Erythroblast (primary cell): Measurements from ENCODE around the gene DAPK2.
"Not testable (repeated sequence)": the region's sequence is repeated elsewhere in the genome, so short reads cannot be mapped to it uniquely, and the experiment has no call there.

Source experiments
- DNase-seq, 2 experiments: peaks; one replicate each; lab custom pipeline; 2025; lab: John Stamatoyannopoulos, UW
- GATA1 ChIP-seq: IDR thresholded peaks from 2 replicates; pipeline ENCODE4 v1.6.1; 2011; ENCODE audit warnings: low read depth, mild to moderate bottlenecking, control low read depth, low read length, moderate library complexity
- POLR2A ChIP-seq: IDR thresholded peaks from 2 replicates; pipeline ENCODE4 v1.6.1; 2011; ENCODE audit warnings: mild to moderate bottlenecking, low read length

DAPK2 gene

GRCh38 chr15:63977119-63977518 is 69.2 kb downstream of the DAPK2 start:
- no peak for DNase-seq

GRCh38 chr15:63974021-63974420 is 72.3 kb downstream of the DAPK2 start:
- no peak for DNase-seq
- TF ChIP-seq GATA1 (no peak), POLR2A (no peak)

More at GRCh38 chr15:63977119-63977518, 69.2 kb downstream of the DAPK2 start:
- TF ChIP-seq POLR2A = no peak
- no peak for TF ChIP-seq GATA1

- TF ChIP-seq GATA1 = no peak
- no peak for TF ChIP-seq POLR2A
- DNase-seq = no peak
Observed at GRCh38 chr15:63973212-63974009, 72.9 kb downstream of the DAPK2 start.

- no peak for DNase-seq
- TF ChIP-seq POLR2A (no peak), GATA1 (no peak)
Observed at GRCh38 chr15:63972801-63973200, 73.5 kb downstream of the DAPK2 start.

- no peak for DNase-seq
- TF ChIP-seq GATA1 = no peak
- no peak for TF ChIP-seq POLR2A
Observed at GRCh38 chr15:63971904-63972303, 74.4 kb downstream of the DAPK2 start.

- no peak for TF ChIP-seq POLR2A
- no peak for TF ChIP-seq GATA1
- DNase-seq = no peak
Observed at GRCh38 chr15:63971427-63971805, 74.9 kb downstream of the DAPK2 start.

GRCh38 chr15:63970621-63971426 is 75.5 kb downstream of the DAPK2 start:
- TF ChIP-seq POLR2A (no peak), GATA1 (no peak)
- DNase-seq = no peak

GRCh38 chr15:63969652-63970421 is 76.4 kb downstream of the DAPK2 start:
- no peak for DNase-seq
- TF ChIP-seq GATA1 = no peak
- TF ChIP-seq POLR2A = no peak

- TF ChIP-seq POLR2A (no peak), GATA1 (no peak)
- no peak for DNase-seq
Observed at GRCh38 chr15:63968700-63969099, 77.6 kb downstream of the DAPK2 start.

GRCh38 chr15:63968122-63968524 is 78.2 kb downstream of the DAPK2 start:
- no peak for DNase-seq
- TF ChIP-seq POLR2A = no peak
- TF ChIP-seq GATA1 = no peak

GRCh38 chr15:63967616-63968015 is 78.7 kb downstream of the DAPK2 start:
- DNase-seq = no peak
- TF ChIP-seq GATA1 (no peak), POLR2A (no peak)

GRCh38 chr15:63962947-63963721 is 83.2 kb downstream of the DAPK2 start:
- DNase-seq = not testable (repeated sequence)

- no peak for DNase-seq
- TF ChIP-seq GATA1 = no peak
Observed at GRCh38 chr15:63953524-63953923, 92.8 kb downstream of the DAPK2 start.
